ENCODE data around the gene KCNB1.
A peak's percentile ranks its signal among the peaks of the same experiment; 100 is the strongest.

KCNB1 gene

GRCh38 chr20:49496553-49497397 is 14.3 kb upstream of the KCNB1 start:
- no peak for DNase-seq

GRCh38 chr20:49496043-49496442 is 13.6 kb upstream of the KCNB1 start:
- DNase-seq, result no peak

GRCh38 chr20:49490689-49491088 is 8.2 kb upstream of the KCNB1 start:
- DNase-seq, result no peak

GRCh38 chr20:49489688-49490087 is 7.2 kb upstream of the KCNB1 start:
- no peak for DNase-seq

- DNase-seq, result no peak
Measured at GRCh38 chr20:49486064-49486463, 3.6 kb upstream of the KCNB1 start.

- no peak for DNase-seq
Measured at GRCh38 chr20:49485563-49485962, 3.1 kb upstream of the KCNB1 start.

GRCh38 chr20:49484180-49485140 is 2.0 kb upstream of the KCNB1 start:
- DNase-seq, result peak; percentile 56

- no peak for DNase-seq
Measured at GRCh38 chr20:49483696-49484123, 1.2 kb upstream of the KCNB1 start.

- no peak for DNase-seq
Measured at GRCh38 chr20:49483018-49483695, 689 bp upstream of the KCNB1 start.

- no peak for DNase-seq
Measured at GRCh38 chr20:49482173-49482572, 295 bp downstream of the KCNB1 start.

GRCh38 chr20:49481116-49481515 is 1.4 kb downstream of the KCNB1 start:
- no peak for DNase-seq

GRCh38 chr20:49480236-49480635 is 2.2 kb downstream of the KCNB1 start:
- no peak for DNase-seq

- DNase-seq, result no peak
Measured at GRCh38 chr20:49479785-49480184, 2.7 kb downstream of the KCNB1 start.

GRCh38 chr20:49478754-49479689 is 3.4 kb downstream of the KCNB1 start:
- DNase-seq, result no peak

GRCh38 chr20:49478266-49478665 is 4.2 kb downstream of the KCNB1 start:
- no peak for DNase-seq

GRCh38 chr20:49477200-49477599 is 5.3 kb downstream of the KCNB1 start:
- DNase-seq, result no peak

GRCh38 chr20:49476016-49476355 is 6.5 kb downstream of the KCNB1 start:
- DNase-seq, result no peak

- no peak for DNase-seq
Measured at GRCh38 chr20:49475292-49476015, 7.0 kb downstream of the KCNB1 start.

GRCh38 chr20:49471397-49471796 is 11.1 kb downstream of the KCNB1 start:
- DNase-seq, result no peak

GRCh38 chr20:49470922-49471321 is 11.5 kb downstream of the KCNB1 start:
- DNase-seq, result no peak

GRCh38 chr20:49469060-49469459 is 13.4 kb downstream of the KCNB1 start:
- no peak for DNase-seq
